SH-SY5Y (cell line): ENCODE measurements around the gene ABCA10.

ENCODE experiments used
- GATA2 ChIP-seq: IDR thresholded peaks from 2 replicates; pipeline ENCODE4 v1.6.1; 2011; ENCODE audit warnings: mild to moderate bottlenecking, low read depth, low read length
- GATA3 ChIP-seq: IDR thresholded peaks from 2 replicates; pipeline ENCODE4 v1.6.1; 2011; ENCODE audit warnings: low read depth, mild to moderate bottlenecking, low read length, moderate library complexity

DNA sequence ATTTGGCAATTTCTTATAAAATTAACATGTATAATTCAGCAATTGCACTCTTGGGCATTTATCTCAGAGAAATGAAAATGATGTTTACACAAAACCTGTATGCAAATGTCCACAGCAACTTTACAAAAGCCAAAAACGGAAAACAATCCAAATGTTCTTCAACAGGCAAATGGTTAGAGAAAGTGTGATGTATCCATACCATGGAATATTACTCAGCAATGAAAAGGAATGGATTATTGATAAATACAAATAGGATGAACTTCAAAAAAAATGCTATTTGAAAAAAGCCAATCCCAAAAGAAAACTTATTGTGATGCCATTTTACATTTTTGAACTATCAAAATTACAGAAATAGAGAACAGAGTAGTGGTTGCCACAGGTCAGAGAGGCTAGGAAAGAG, 37.2 kb upstream of the ABCA10 start:
- no peak for TF ChIP-seq GATA2
- TF ChIP-seq GATA3 = no peak
